Fibroblast of mammary gland (primary cell): Measurements from ENCODE around the gene KLF17.
"Not testable (repeated sequence)": the region's sequence is repeated elsewhere in the genome, so short reads cannot be mapped to it uniquely, and the experiment has no call there.

Source experiments
- DNase-seq: peaks from one replicate; pipeline ENCODE4 v3.0.0-alpha.2; 2010; ENCODE audit warnings: low read depth
- H3K4me3 ChIP-seq: 2 replicates; pipeline ENCODE4 v1.5.1; 2011; ENCODE audit warnings: low read depth, mild to moderate bottlenecking, low read length, moderate library complexity; ENCODE audit not compliant: control insufficient read depth
- TF ChIP-seq, protein P1 (sequence below): conservative IDR thresholded peaks from 2 replicates; pipeline ENCODE4 v1.5.1; 2011; ENCODE audit warnings: low read depth, low read length, inconsistent platforms; ENCODE audit not compliant: control insufficient read depth, insufficient read depth

The KLF17 gene

DNA sequence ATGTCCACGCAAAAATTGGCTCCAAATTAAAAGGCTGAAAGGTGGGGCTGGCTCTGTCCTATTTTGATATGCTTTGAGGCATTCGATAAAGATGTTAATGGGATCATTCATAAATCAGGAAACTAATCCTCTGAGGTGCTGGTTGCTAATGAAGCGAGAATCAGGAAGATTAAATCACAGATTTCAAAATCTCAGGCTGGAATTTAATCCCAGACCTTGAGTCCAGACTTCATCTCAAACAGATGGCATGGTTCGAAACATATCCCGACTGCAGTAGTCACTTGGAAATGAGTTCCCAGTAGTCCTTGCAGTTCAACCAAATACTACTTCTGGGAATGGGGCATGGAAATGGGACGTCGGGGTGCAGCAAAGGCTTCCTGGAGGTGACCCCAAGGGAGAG is 4.5 kb upstream of the KLF17 start:
- no peak for DNase-seq
- no peak overlapping the region for H3K4me3 ChIP-seq
- TF ChIP-seq, protein P1, sequence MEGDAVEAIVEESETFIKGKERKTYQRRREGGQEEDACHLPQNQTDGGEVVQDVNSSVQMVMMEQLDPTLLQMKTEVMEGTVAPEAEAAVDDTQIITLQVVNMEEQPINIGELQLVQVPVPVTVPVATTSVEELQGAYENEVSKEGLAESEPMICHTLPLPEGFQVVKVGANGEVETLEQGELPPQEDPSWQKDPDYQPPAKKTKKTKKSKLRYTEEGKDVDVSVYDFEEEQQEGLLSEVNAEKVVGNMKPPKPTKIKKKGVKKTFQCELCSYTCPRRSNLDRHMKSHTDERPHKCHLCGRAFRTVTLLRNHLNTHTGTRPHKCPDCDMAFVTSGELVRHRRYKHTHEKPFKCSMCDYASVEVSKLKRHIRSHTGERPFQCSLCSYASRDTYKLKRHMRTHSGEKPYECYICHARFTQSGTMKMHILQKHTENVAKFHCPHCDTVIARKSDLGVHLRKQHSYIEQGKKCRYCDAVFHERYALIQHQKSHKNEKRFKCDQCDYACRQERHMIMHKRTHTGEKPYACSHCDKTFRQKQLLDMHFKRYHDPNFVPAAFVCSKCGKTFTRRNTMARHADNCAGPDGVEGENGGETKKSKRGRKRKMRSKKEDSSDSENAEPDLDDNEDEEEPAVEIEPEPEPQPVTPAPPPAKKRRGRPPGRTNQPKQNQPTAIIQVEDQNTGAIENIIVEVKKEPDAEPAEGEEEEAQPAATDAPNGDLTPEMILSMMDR = no peak

DNA sequence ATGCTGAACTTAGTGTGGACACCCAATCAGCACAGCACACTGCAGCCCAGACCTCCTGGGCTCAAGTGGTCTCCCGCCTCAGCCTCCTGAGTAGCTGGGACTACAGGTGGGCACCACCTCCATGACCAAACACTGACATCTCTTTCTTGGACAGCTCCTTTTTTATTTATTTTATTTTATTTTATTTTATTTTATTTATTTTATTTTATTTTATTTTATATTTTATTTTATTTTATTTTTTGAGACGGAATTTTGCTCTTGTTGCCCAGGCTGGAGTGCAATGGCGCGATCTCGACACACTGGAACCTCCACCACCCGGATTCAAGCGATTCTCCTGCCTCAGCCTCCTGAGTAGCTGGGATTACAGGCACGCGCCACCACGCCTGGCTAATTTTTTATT is 1.3 kb upstream of the KLF17 start:
- H3K4me3 ChIP-seq, DNase-seq: not testable (repeated sequence)

GRCh38 chr1:44119525-44119924 is 904 bp downstream of the KLF17 start:
- DNase-seq = no peak
- H3K4me3 ChIP-seq = no peak overlapping the region
- TF ChIP-seq, protein P1 = no peak

GRCh38 chr1:44120398-44120949 is 1.9 kb downstream of the KLF17 start:
- TF ChIP-seq, protein P1 = no peak
- no peak for DNase-seq

DNA sequence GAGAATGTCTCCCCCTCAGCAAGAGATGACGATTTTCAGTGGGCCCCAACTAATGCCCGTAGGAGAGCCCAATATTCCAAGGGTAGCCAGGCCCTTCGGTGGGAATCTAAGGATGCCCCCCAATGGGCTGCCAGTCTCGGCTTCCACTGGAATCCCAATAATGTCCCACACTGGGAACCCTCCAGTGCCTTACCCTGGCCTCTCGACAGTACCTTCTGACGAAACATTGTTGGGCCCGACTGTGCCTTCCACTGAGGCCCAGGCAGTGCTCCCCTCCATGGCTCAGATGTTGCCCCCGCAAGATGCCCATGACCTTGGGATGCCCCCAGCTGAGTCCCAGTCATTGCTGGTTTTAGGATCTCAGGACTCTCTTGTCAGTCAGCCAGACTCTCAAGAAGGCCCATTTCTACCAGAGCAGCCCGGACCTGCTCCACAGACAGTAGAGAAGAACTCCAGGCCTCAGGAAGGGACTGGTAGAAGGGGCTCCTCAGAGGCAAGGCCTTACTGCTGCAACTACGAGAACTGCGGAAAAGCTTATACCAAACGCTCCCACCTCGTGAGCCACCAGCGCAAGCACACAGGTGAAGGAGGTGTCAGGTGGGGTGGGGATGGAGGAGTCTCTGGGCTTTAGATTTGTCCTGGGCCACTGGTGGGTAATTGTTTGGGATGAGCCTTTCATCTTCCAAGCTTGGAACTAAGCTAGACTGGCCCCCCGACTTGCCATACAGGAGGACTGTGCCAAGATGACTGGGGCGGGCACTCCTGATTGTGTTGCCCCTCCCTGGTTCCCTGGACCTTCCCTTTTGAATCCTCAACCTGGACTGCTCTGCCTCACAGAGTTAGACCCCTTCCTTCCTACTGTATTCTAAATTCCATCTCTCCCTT is 11.2 kb downstream of the KLF17 start:
- DNase-seq = no peak
- no peak overlapping the region for H3K4me3 ChIP-seq
- TF ChIP-seq, protein P1 = no peak

More at GRCh38 chr1:44120398-44120949, 1.9 kb downstream of the KLF17 start:
- H3K4me3 ChIP-seq = no peak overlapping the region

- no peak for DNase-seq
- H3K4me3 ChIP-seq = no peak overlapping the region
- TF ChIP-seq, protein P1 = no peak
These were observed 12.8 kb downstream of the KLF17 start for GRCh38 chr1:44131411-44131810.

DNA sequence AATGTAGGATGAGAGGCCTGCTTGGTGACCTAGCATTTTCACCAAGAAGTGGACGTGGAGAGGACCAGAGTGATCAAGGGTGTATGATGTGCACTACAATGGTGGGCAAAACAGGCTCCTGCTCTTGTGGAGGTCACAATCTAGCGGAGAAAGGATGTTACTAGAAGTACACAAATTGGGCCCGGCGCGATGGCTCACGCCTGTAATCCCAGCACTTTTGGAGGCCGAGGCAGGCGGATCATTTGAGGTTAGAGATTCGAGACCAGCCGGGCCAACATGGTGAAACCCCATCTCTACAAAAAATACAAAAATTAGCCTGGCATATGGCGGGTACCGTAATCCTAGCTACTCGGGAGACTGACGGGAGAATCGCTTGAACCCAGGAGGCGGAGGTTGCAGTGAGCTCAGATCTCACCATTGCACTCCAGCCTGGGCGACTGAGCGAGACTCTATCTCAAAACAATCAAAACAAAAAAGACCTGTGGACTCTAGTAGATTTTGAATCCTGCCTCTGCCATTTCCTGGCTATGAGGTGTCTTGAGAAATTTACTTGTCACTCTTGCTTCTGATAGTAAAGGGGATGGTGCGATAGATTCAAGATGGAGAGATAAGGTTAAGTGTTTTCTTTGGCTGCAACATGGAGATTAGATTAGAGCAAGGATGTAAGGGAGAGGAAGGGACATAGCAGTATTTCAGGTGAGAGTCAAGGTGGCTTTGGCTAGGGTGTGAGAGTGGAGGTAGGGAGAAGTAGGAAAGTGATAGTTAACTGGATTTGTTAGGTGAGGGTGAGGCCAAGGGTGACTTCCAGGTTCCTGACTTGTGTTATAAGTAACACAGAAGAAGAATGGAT is 15.7 kb downstream of the KLF17 start:
- no peak overlapping the region for H3K4me3 ChIP-seq
- TF ChIP-seq, protein P1 = no peak
- DNase-seq = no peak
